Body of pancreas (tissue), 4 donors: ENCODE data around the gene SIK3.

Experiments used
- CTCF ChIP-seq, 7 experiments: fragments of 450-650 bp in 4 of 7; fragments of 200-600 bp in 3 of 7; sonication (generic) in 3 of 7; IDR thresholded peaks; one replicate each; pipeline ENCODE4 v1.5.1; 2016 to 2019; ENCODE audit warnings: antibody characterized with exemption in 7 of 7
- POLR2A ChIP-seq, 3 donors: fragments of 450-650 bp; IDR thresholded peaks; one replicate each; pipeline ENCODE4 v1.6.1; 2016; ENCODE audit warnings: antibody characterized with exemption in 3 of 3, mild to moderate bottlenecking in 2 of 3

GRCh38 chr11:116821050-116821918 lies 276.9 kb downstream of the SIK3 start:
- TF ChIP-seq CTCF (IDR thresholded peaks at IDR 0.05), result no peak
- no peak for TF ChIP-seq POLR2A (IDR thresholded peaks at IDR 0.05)
